HepG2 (cell line): ENCODE results near the gene HSD3B7. TPM values are rescaled to one million over a fixed set of nuclear protein-coding genes. Genes with fewer than 3 reads are reported as not detected.

Experiments used
- BRD4 ChIP-seq: sonication (generic); formaldehyde crosslinking; IDR thresholded peaks from 2 replicates; pipeline ENCODE4 v1.4.0; 2020; ENCODE audit warnings: missing genetic modification reagents
- CERS6 ChIP-seq: sonication (generic); formaldehyde crosslinking; IDR thresholded peaks from 2 replicates; pipeline ENCODE4 v1.5.0; 2020; ENCODE audit warnings: missing genetic modification reagents
- DNMT3B ChIP-seq: conservative IDR thresholded peaks from 2 replicates; pipeline ENCODE4 v1.6.1; 2016; ENCODE audit warnings: missing biosample characterization, control low read depth
- ERF ChIP-seq: IDR thresholded peaks from 2 replicates; pipeline ENCODE4 v1.6.1; 2018; ENCODE audit warnings: missing biosample characterization, missing genetic modification reagents
- GLI4 ChIP-seq: sonication (generic); formaldehyde crosslinking; IDR thresholded peaks from 2 replicates; pipeline ENCODE4 v1.5.1; 2020; ENCODE audit warnings: missing genetic modification reagents, mild to moderate bottlenecking, moderate library complexity, borderline replicate concordance
- NONO ChIP-seq, 2 experiments: fragments of 450-650 bp in 1 of 2; sonication (generic) in 1 of 2; formaldehyde crosslinking in 1 of 2; IDR thresholded peaks in 1 of 2; conservative IDR thresholded peaks in 1 of 2; 2 replicates each; pipeline versions ENCODE4 v1.6.1 to v1.8.0; 2017 to 2022; ENCODE audit warnings: mild to moderate bottlenecking in 1 of 2, missing genetic modification reagents in 1 of 2, moderate library complexity in 1 of 2
- PHF5A ChIP-seq: IDR thresholded peaks from one replicate; pipeline ENCODE4 v1.6.1; 2018; ENCODE audit warnings: low read depth, missing genetic modification reagents; ENCODE audit not compliant: unreplicated experiment
- POLR2G ChIP-seq: fragments of 200-400 bp; formaldehyde crosslinking; IDR thresholded peaks from 2 replicates; pipeline ENCODE4 v1.6.1; 2018; ENCODE audit warnings: mild to moderate bottlenecking, low read depth, low read length, moderate library complexity
- SKI ChIP-seq: fragments of 450-650 bp; IDR thresholded peaks from one replicate; pipeline ENCODE4 v1.6.1; 2018; ENCODE audit warnings: mild to moderate bottlenecking; ENCODE audit not compliant: partially characterized antibody
- SNAI1 ChIP-seq: sonication (generic); formaldehyde crosslinking; IDR thresholded peaks from 2 replicates; pipeline ENCODE4 v1.5.0; 2020; ENCODE audit warnings: mild to moderate bottlenecking, missing genetic modification reagents, borderline replicate concordance
- TP53 ChIP-seq: sonication (generic); formaldehyde crosslinking; conservative IDR thresholded peaks from 2 replicates; pipeline ENCODE4 v1.4.0; 2020; ENCODE audit warnings: missing genetic modification reagents
- ZBTB3 ChIP-seq: sonication (generic); formaldehyde crosslinking; IDR thresholded peaks from 2 replicates; pipeline ENCODE4 v1.4.0; 2020; ENCODE audit warnings: low read depth, mild to moderate bottlenecking, moderate library complexity, missing genetic modification reagents, borderline replicate concordance
- ZKSCAN5 ChIP-seq: sonication (generic); formaldehyde crosslinking; IDR thresholded peaks from 2 replicates; pipeline ENCODE4 v1.5.1; 2020; ENCODE audit warnings: mild to moderate bottlenecking, missing genetic modification reagents
- ZNF124 ChIP-seq: sonication (generic); formaldehyde crosslinking; IDR thresholded peaks from 2 replicates; pipeline ENCODE4 v1.4.0; 2020; ENCODE audit warnings: missing genetic modification reagents
- ZNF446 ChIP-seq: sonication (generic); formaldehyde crosslinking; IDR thresholded peaks from 2 replicates; pipeline ENCODE4 v1.5.0; 2020; ENCODE audit warnings: mild to moderate bottlenecking, missing genetic modification reagents
- ZNF546 ChIP-seq: sonication (generic); formaldehyde crosslinking; conservative IDR thresholded peaks from 2 replicates; pipeline ENCODE4 v1.8.1; 2023; ENCODE audit warnings: mild to moderate bottlenecking, missing genetic modification reagents
- ZNF558 ChIP-seq: sonication (generic); formaldehyde crosslinking; IDR thresholded peaks from 2 replicates; pipeline ENCODE4 v1.9.0; 2022; ENCODE audit warnings: mild to moderate bottlenecking, missing genetic modification reagents, borderline replicate concordance
- ZNF616 ChIP-seq: sonication (generic); formaldehyde crosslinking; IDR thresholded peaks from 2 replicates; pipeline ENCODE4 v1.5.0; 2020; ENCODE audit warnings: low read depth, mild to moderate bottlenecking, missing genetic modification reagents
- ZNF790 ChIP-seq: sonication (generic); formaldehyde crosslinking; IDR thresholded peaks from 2 replicates; pipeline ENCODE4 v1.8.0; 2022; ENCODE audit warnings: missing genetic modification reagents, mild to moderate bottlenecking, borderline replicate concordance
- ZNF792 ChIP-seq: IDR thresholded peaks from 2 replicates; pipeline ENCODE4 v1.6.1; 2016
- polyA plus RNA-seq, 8 experiments: library from polyadenylated mRNA; depleted of rRNA in 3 of 8; stranded (reverse) in 7 of 8; unstranded in 1 of 8; fragments of >200 nt; fragmentation: Illumina TruSeq in 4 of 8; extraction: Trizol in 4 of 8; gene quantifications; 2 replicates each; pipeline versions ENCODE4 v1.2.1 to v1.2.3, GENCODE V29; 2011 to 2016; ENCODE audit warnings: low read depth in 4 of 8, missing spikeins in 1 of 8, mixed read lengths in 1 of 8; ENCODE audit not compliant: insufficient read depth in 1 of 8
- total RNA-seq, 5 experiments: library from RNA; depleted of rRNA; stranded (reverse); fragments of >200 nt; fragmentation: Illumina TruSeq; extraction: Trizol; gene quantifications; 2 replicates each; pipeline ENCODE4 v1.2.3, GENCODE V29; 2016; ENCODE audit warnings: low read depth in 1 of 5
- TF ChIP-seq, protein P1 (sequence below): sonication (generic); formaldehyde crosslinking; IDR thresholded peaks from 2 replicates; pipeline ENCODE4 v1.5.1; 2020; ENCODE audit warnings: mild to moderate bottlenecking, missing genetic modification reagents, moderate library complexity
- TF ChIP-seq, protein P2 (sequence below): sonication (generic); formaldehyde crosslinking; IDR thresholded peaks from 2 replicates; pipeline ENCODE4 v1.4.0; 2020; ENCODE audit warnings: mild to moderate bottlenecking, missing genetic modification reagents

Gene HSD3B7
- total and polyA plus RNA-seq, 2 of the 13 experiments (the other 11 are each of a cell fraction or from before 2014, with no cell fraction given) = 32.9 to 69.7 TPM

DNA sequence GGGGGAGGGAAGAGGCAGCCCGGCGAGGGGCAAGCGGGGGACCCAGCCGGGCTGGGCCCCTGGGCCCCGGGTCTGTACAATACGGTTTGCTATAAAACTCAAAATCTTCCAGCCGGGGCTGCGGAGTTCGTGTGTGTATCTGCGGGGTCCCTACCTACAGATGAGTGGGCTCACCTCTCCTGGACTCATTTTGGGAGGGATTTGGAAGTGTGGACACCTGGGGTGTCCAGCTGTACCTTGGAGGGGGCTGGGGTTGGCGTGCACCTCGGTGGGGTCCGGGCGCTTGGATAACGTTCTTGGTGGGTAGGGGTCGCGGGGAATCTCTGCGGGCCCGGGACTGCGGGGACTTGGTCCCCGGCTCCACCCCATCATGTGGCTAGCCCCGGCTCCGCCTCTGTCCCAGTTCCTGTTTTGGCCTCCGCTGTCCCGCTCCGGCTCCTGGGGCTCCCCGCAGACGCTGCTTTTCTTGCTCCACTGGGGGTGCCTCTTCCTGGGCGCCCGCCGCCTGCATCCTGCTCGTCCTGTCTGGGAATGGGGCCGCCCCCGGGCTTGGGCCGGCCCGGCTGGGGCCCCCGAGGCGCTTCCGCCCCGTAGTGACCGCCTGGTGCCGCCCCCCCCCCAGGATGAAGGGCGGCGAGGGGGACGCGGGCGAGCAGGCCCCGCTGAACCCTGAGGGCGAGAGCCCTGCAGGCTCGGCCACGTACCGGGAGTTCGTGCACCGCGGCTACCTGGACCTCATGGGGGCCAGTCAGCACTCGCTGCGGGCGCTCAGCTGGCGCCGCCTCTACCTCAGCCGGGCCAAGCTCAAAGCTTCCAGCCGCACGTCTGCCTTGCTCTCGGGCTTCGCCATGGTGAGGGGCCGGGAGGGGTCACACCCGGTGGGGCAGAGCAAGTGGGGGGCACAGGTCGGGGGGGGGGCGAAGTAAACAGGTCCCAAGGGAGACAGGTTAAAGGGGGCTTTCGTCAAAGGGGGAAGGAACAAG is 36.0 kb upstream of the HSD3B7 start, which contains the start of gene ORAI3 (continued):
- TF ChIP-seq DNMT3B (CRISPR knock-in tag) = no peak
- no peak for TF ChIP-seq SKI
- TF ChIP-seq ZBTB3 (CRISPR knock-in tag) = peak; percentile 16; the same call in 1 of the 2 replicates
- TF ChIP-seq, protein P1, sequence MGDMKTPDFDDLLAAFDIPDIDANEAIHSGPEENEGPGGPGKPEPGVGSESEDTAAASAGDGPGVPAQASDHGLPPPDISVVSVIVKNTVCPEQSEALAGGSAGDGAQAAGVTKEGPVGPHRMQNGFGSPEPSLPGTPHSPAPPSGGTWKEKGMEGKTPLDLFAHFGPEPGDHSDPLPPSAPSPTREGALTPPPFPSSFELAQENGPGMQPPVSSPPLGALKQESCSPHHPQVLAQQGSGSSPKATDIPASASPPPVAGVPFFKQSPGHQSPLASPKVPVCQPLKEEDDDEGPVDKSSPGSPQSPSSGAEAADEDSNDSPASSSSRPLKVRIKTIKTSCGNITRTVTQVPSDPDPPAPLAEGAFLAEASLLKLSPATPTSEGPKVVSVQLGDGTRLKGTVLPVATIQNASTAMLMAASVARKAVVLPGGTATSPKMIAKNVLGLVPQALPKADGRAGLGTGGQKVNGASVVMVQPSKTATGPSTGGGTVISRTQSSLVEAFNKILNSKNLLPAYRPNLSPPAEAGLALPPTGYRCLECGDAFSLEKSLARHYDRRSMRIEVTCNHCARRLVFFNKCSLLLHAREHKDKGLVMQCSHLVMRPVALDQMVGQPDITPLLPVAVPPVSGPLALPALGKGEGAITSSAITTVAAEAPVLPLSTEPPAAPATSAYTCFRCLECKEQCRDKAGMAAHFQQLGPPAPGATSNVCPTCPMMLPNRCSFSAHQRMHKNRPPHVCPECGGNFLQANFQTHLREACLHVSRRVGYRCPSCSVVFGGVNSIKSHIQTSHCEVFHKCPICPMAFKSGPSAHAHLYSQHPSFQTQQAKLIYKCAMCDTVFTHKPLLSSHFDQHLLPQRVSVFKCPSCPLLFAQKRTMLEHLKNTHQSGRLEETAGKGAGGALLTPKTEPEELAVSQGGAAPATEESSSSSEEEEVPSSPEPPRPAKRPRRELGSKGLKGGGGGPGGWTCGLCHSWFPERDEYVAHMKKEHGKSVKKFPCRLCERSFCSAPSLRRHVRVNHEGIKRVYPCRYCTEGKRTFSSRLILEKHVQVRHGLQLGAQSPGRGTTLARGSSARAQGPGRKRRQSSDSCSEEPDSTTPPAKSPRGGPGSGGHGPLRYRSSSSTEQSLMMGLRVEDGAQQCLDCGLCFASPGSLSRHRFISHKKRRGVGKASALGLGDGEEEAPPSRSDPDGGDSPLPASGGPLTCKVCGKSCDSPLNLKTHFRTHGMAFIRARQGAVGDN = peak; percentile 52
- TF ChIP-seq ZNF546 (CRISPR knock-in tag) = no peak; the same call in none of the 2 replicates
- TF ChIP-seq, protein P2, sequence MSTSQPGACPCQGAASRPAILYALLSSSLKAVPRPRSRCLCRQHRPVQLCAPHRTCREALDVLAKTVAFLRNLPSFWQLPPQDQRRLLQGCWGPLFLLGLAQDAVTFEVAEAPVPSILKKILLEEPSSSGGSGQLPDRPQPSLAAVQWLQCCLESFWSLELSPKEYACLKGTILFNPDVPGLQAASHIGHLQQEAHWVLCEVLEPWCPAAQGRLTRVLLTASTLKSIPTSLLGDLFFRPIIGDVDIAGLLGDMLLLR (CRISPR knock-in tag) = peak; percentile 9; the same call in 1 of the 2 replicates
- peak; percentile 69; the same call in 1 of the 2 replicates for TF ChIP-seq ZNF124
- no peak for TF ChIP-seq ZKSCAN5 (CRISPR knock-in tag)
- TF ChIP-seq GLI4 (CRISPR knock-in tag) = no peak
- TF ChIP-seq ERF (CRISPR knock-in tag) = peak; percentile 70
- no peak for TF ChIP-seq ZNF792 (CRISPR knock-in tag)
- peak; percentile 86; the same call in 1 of the 2 replicates for TF ChIP-seq ZNF446 (CRISPR knock-in tag)
- peak; percentile 76; the same call in 1 of the 2 replicates for TF ChIP-seq BRD4 (CRISPR knock-in tag)
- no peak for TF ChIP-seq ZNF558 (CRISPR knock-in tag)
- TF ChIP-seq ZNF616 (CRISPR knock-in tag) = no peak
- 0 out of 2 replicates have a peak, but pooled peaks have one; percentile 12 for TF ChIP-seq SNAI1 (CRISPR knock-in tag)
- no peak for TF ChIP-seq CERS6 (CRISPR knock-in tag)
- TF ChIP-seq ZNF790 (CRISPR knock-in tag) = no peak; the same call in 1 of the 2 replicates
- peak; percentile 91 for TF ChIP-seq POLR2G
- TF ChIP-seq TP53 (CRISPR knock-in tag) = no peak
- TF ChIP-seq PHF5A (CRISPR knock-in tag) = no peak
- TF ChIP-seq NONO (IDR thresholded peaks at IDR 0.05) = no peak
- peak; percentile 65 for TF ChIP-seq NONO (CRISPR knock-in tag; conservative IDR thresholded peaks at IDR 0.05)
